HCT116 (cell line): ENCODE data around the gene RPL31. TPM values are rescaled to one million over a fixed set of nuclear protein-coding genes. Genes with fewer than 3 reads are reported as not detected.

ENCODE experiments used
- ATAC-seq: fragments of 200-7000 bp; cut with Tn5 transposase; 2 replicates; pipeline ENCODE4 v1.9.1; 2020; ENCODE audit warnings: mild to moderate bottlenecking, moderate library complexity
- BruUV-seq: library from RNA; stranded (reverse); fragments of 400-500 nt; replicated peaks from 2 replicates; lab custom pipeline; 2021; lab: Mats Ljungman, UMichigan
- CTCF ChIA-PET: fragments of 300-600 bp; sonication (Branson Sonifier 250); formaldehyde crosslinking; loops from one replicate; lab custom pipeline; 2021; ENCODE audit warnings: antibody characterized with exemption; lab: Charles Lee
- POLR2A ChIA-PET: fragments of 300-600, 350-600 bp; sonication (Branson Sonifier 250); formaldehyde crosslinking; loops from one replicate; lab custom pipeline; 2021; ENCODE audit warnings: antibody characterized with exemption; lab: Charles Lee
- RAD21 ChIA-PET, 2 experiments: fragments of 300-600 bp; sonication (Branson Sonifier 250); formaldehyde crosslinking; loops; one replicate each; lab custom pipeline; 2023; ENCODE audit warnings: low total read pairs in 2 of 2; ENCODE audit not compliant: uncharacterized antibody in 2 of 2, unreplicated experiment in 2 of 2, low non-redundant PET in 1 of 2; lab: Charles Lee
- DNase-seq: peaks from one replicate; pipeline ENCODE4 v3.0.0-alpha.2; 2010; ENCODE audit warnings: low read depth, low spot score
- H2AFZ ChIP-seq: fragments of 200-600 bp; shearing (Covaris generic), sonication (generic); 2 replicates; pipeline ENCODE4 v1.6.1; 2017; ENCODE audit warnings: low read depth, mixed run types, mixed read lengths, antibody characterized with exemption, low read length; ENCODE audit not compliant: poor library complexity, severe bottlenecking
- H3K27ac ChIP-seq: 2 replicates; pipeline ENCODE4 v1.5.1; 2012; ENCODE audit warnings: low read depth, low read length
- H3K27me3 ChIP-seq: fragments of 200-600 bp; sonication (generic); 2 replicates; pipeline ENCODE4 v1.6.1; 2016; ENCODE audit warnings: mixed run types, low read length, mixed read lengths; ENCODE audit not compliant: insufficient read depth
- H3K36me3 ChIP-seq, 2 experiments: fragments of 200-500 bp in 1 of 2; fragments of 200-600 bp in 1 of 2; sonication (Bioruptor generic) in 1 of 2; sonication (generic) in 1 of 2; 2 replicates each; pipeline versions ENCODE4 v1.5.1 to v1.6.1; 2014 to 2016; ENCODE audit warnings: low read length in 2 of 2, inconsistent platforms in 1 of 2, mixed read lengths in 1 of 2, mixed run types in 1 of 2; ENCODE audit not compliant: insufficient read depth in 2 of 2, control insufficient read depth in 1 of 2
- H3K4me1 ChIP-seq, 2 experiments: fragments of 200-600 bp in 1 of 2; sonication (generic) in 1 of 2; 2 replicates each; pipeline versions ENCODE4 v1.5.1 to v1.6.1; 2012 to 2017; ENCODE audit warnings: low read length in 2 of 2, inconsistent platforms in 1 of 2, mild to moderate bottlenecking in 1 of 2, mixed read lengths in 1 of 2, mixed run types in 1 of 2, moderate library complexity in 1 of 2; ENCODE audit not compliant: insufficient read depth in 2 of 2, control insufficient read depth in 1 of 2
- H3K4me2 ChIP-seq: fragments of 200-600 bp; sonication (generic); 2 replicates; pipeline ENCODE4 v1.6.1; 2017; ENCODE audit warnings: mixed run types, low read length, mixed read lengths
- H3K4me3 ChIP-seq, 2 experiments: fragments of 200-600 bp in 1 of 2; sonication (generic) in 1 of 2; replicated peaks in 1 of 2; 2 replicates each; pipeline ENCODE4 v1.5.1; 2011 to 2016; ENCODE audit warnings: low read length in 2 of 2, control low read depth in 1 of 2, low read depth in 1 of 2, mild to moderate bottlenecking in 1 of 2, mixed read lengths in 1 of 2, mixed run types in 1 of 2
- H3K79me2 ChIP-seq: fragments of 200-600 bp; sonication (generic); 2 replicates; pipeline ENCODE4 v1.6.1; 2017; ENCODE audit warnings: mild to moderate bottlenecking, mixed run types, low read length, moderate library complexity, mixed read lengths; ENCODE audit not compliant: insufficient read depth
- H3K9ac ChIP-seq: fragments of 200-600 bp; sonication (generic); 2 replicates; pipeline ENCODE4 v1.6.1; 2016; ENCODE audit warnings: low read length, mixed read lengths
- H3K9me2 ChIP-seq: fragments of 200-600 bp; sonication (generic), shearing (Covaris generic); 2 replicates; pipeline ENCODE4 v1.6.1; 2017; ENCODE audit warnings: mixed run types, mild to moderate bottlenecking, moderate library complexity; ENCODE audit not compliant: insufficient read depth
- H3K9me3 ChIP-seq, 2 experiments: fragments of 200-500 bp in 1 of 2; fragments of 200-600 bp in 1 of 2; sonication (Bioruptor generic) in 1 of 2; sonication (generic) in 1 of 2; 2 replicates each; pipeline ENCODE4 v1.6.1; 2014 to 2017; ENCODE audit warnings: low read length in 2 of 2, mixed read lengths in 2 of 2, inconsistent platforms in 1 of 2, low read depth in 1 of 2, mild to moderate bottlenecking in 1 of 2, mixed run types in 1 of 2, moderate library complexity in 1 of 2; ENCODE audit not compliant: control insufficient read depth in 1 of 2, insufficient read depth in 1 of 2
- H4K20me1 ChIP-seq: fragments of 200-600 bp; sonication (generic), shearing (Covaris generic); 2 replicates; pipeline ENCODE4 v1.6.1; 2017; ENCODE audit warnings: mixed run types, mild to moderate bottlenecking, moderate library complexity; ENCODE audit not compliant: insufficient read depth
- CTCF ChIP-seq, 3 experiments: fragments of 200-600 bp in 1 of 3; sonication (generic) in 1 of 3; IDR thresholded peaks in 2 of 3; conservative IDR thresholded peaks in 1 of 3; 2 replicates each; pipeline ENCODE4 v1.5.1; 2012 to 2017; ENCODE audit warnings: low read depth in 2 of 3, low read length in 2 of 3, antibody characterized with exemption in 1 of 3, borderline replicate concordance in 1 of 3, control low read depth in 1 of 3, mild to moderate bottlenecking in 1 of 3, mixed read lengths in 1 of 3, mixed run types in 1 of 3, moderate library complexity in 1 of 3; ENCODE audit not compliant: insufficient read depth in 1 of 3
- EGR1 ChIP-seq: IDR thresholded peaks from 2 replicates; pipeline ENCODE4 v1.6.1; 2012; ENCODE audit warnings: low read depth
- ELF1 ChIP-seq: IDR thresholded peaks from 2 replicates; pipeline ENCODE4 v1.6.1; 2012; ENCODE audit warnings: low read depth, borderline replicate concordance
- SIN3A ChIP-seq: IDR thresholded peaks from 2 replicates; pipeline ENCODE4 v1.6.1; 2012; ENCODE audit warnings: low read depth
- SP1 ChIP-seq: IDR thresholded peaks from 2 replicates; pipeline ENCODE4 v1.6.1; 2012; ENCODE audit warnings: low read depth
- SRF ChIP-seq: IDR thresholded peaks from 2 replicates; pipeline ENCODE4 v1.6.1; 2012; ENCODE audit warnings: low read depth
- ZFX ChIP-seq: fragments of 450-650 bp; IDR thresholded peaks from 2 replicates; pipeline ENCODE4 v1.6.1; 2017
- intact Hi-C: fragments of 100-400 bp; cut with micrococcal nuclease; formaldehyde crosslinking; loops from 2 replicates; pipeline ENCODE4 v1.10.0; 2022
- total RNA-seq: library from RNA; stranded (reverse); gene quantifications from one replicate; pipeline ENCODE4 v1.2.1, GENCODE V29; 2021; ENCODE audit not compliant: unreplicated experiment
- TF ChIP-seq, protein P1 (sequence below): IDR thresholded peaks from 2 replicates; pipeline ENCODE4 v1.6.1; 2012; ENCODE audit warnings: low read depth

Gene RPL31
- total RNA-seq, 1 experiment from 2014 or later: 1,340 TPM

DNA sequence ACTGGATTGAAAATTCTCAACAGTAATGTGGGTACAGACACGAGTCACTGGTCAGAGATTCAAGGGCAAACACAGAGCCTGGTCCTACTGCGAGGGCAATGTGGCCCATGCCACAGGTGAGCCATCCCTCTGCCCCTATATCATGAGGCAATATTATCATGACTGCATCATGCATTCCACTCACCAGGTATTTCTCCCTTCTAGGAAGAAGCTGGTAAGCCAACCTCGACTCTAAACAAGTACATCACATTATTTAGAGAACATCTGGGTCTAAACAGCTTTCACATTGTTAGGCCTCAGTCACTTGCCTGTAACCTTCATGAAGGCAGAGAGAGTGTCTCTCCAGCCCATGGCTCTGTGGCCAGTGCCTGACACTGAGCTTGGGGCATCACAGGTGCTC, 14.6 kb upstream of the RPL31 start:
- Histone ChIP-seq H3K9me2 (no peaks in the 10 kb centered on the region), H3K27me3 (no peaks in the 10 kb centered on the region), H3K9me3 (no peaks in the 10 kb centered on the region), H4K20me1 (no peaks in the 10 kb centered on the region), H2AFZ (no peak overlapping the region), H3K79me2 (no peaks in the 10 kb centered on the region), H3K4me1 (no peaks in the 10 kb centered on the region), H3K9ac (no peak overlapping the region), H3K4me3 (no peak overlapping the region), H3K27ac (no peak overlapping the region), H3K36me3 (no peaks in the 10 kb centered on the region), H3K4me2 (no peak overlapping the region)
- RAD21 ChIA-PET: interaction anchor here in 1 of 2 experiments (0.6 kb wide), 1 partner anchor 27 kb away, joined by 5 read pairs; no protein-coding TSS in a partner anchor
- intact Hi-C loops: loop anchor here (10.0 kb wide), 1 partner anchor 563 kb away; no protein-coding TSS in a partner anchor
- POLR2A ChIA-PET: no interaction called here
- CTCF ChIA-PET: interaction anchor here (3.4 to 4.2 kb wide), 2 partner anchors 257 to 377 kb away, joined by 13 to 25 read pairs; no protein-coding TSS in a partner anchor
- no TSS peak for BruUV-seq
- TF ChIP-seq EGR1 (no peak), SIN3A (no peak), ZFX (no peak), CTCF (IDR thresholded peaks at IDR 0.05 in 2 of 3, conservative IDR thresholded peaks at IDR 0.05 in 1 of 3; ENCODE audit: borderline replicate concordance in 1 of 3, insufficient read depth in 1 of 3, low read depth in 2 of 3, low read length in 2 of 3) (no peak)
- ATAC-seq: no peak
- no peak for DNase-seq

GRCh38 chr2:100987974-100988373, 14.1 kb upstream of the RPL31 start:
- DNase-seq (no peak), ATAC-seq (no peak)
- BruUV-seq: no TSS peak
- ChIA-PET CTCF (interaction anchor here (3.4 to 4.2 kb wide), 2 partner anchors 258 to 378 kb away, joined by 13 to 25 read pairs; no protein-coding TSS in a partner anchor), POLR2A (no interaction called here), RAD21 (interaction anchor here in 1 of 2 experiments (0.6 kb wide), 1 partner anchor 26 kb away, joined by 5 read pairs; no protein-coding TSS in a partner anchor)
- Histone ChIP-seq H3K36me3 (no peaks in the 10 kb centered on the region), H3K79me2 (no peaks in the 10 kb centered on the region), H3K4me1 (no peaks in the 10 kb centered on the region), H3K9ac (no peak overlapping the region), H3K4me3 (no peak overlapping the region), H3K27ac (no peak overlapping the region), H3K4me2 (no peak overlapping the region), H3K9me2 (no peaks in the 10 kb centered on the region), H4K20me1 (no peaks in the 10 kb centered on the region), H2AFZ (no peak overlapping the region), H3K27me3 (no peaks in the 10 kb centered on the region), H3K9me3 (no peaks in the 10 kb centered on the region)
- intact Hi-C loops: loop anchor here (10.0 kb wide), 1 partner anchor 563 kb away; no protein-coding TSS in a partner anchor
- TF ChIP-seq, protein P1, sequence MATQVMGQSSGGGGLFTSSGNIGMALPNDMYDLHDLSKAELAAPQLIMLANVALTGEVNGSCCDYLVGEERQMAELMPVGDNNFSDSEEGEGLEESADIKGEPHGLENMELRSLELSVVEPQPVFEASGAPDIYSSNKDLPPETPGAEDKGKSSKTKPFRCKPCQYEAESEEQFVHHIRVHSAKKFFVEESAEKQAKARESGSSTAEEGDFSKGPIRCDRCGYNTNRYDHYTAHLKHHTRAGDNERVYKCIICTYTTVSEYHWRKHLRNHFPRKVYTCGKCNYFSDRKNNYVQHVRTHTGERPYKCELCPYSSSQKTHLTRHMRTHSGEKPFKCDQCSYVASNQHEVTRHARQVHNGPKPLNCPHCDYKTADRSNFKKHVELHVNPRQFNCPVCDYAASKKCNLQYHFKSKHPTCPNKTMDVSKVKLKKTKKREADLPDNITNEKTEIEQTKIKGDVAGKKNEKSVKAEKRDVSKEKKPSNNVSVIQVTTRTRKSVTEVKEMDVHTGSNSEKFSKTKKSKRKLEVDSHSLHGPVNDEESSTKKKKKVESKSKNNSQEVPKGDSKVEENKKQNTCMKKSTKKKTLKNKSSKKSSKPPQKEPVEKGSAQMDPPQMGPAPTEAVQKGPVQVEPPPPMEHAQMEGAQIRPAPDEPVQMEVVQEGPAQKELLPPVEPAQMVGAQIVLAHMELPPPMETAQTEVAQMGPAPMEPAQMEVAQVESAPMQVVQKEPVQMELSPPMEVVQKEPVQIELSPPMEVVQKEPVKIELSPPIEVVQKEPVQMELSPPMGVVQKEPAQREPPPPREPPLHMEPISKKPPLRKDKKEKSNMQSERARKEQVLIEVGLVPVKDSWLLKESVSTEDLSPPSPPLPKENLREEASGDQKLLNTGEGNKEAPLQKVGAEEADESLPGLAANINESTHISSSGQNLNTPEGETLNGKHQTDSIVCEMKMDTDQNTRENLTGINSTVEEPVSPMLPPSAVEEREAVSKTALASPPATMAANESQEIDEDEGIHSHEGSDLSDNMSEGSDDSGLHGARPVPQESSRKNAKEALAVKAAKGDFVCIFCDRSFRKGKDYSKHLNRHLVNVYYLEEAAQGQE: no peak
- TF ChIP-seq SIN3A (no peak), SP1 (no peak), ELF1 (no peak), SRF (no peak)
